B cell (primary cell): Measurements from ENCODE around the gene LEMD3. TPM values are rescaled to one million over a fixed set of nuclear protein-coding genes. Genes with fewer than 3 reads are reported as not detected.

Source experiments
- ATAC-seq: fragments of 200-7000 bp; cut with Tn5 transposase; one replicate; pipeline ENCODE4 v1.10.0; 2021; ENCODE audit warnings: low read depth, mild to moderate bottlenecking, moderate number of reproducible peaks, moderate library complexity
- CTCF ChIA-PET: fragments of 350-600 bp; sonication (Branson Sonifier 250); formaldehyde crosslinking; loops from one replicate; lab custom pipeline; 2021; ENCODE audit warnings: antibody characterized with exemption, inconsistent platforms; lab: Charles Lee
- POLR2A ChIA-PET: fragments of 350-600 bp; sonication (Branson Sonifier 250); formaldehyde crosslinking; loops from one replicate; lab custom pipeline; 2021; ENCODE audit warnings: antibody characterized with exemption; lab: Charles Lee
- DNase-seq: peaks from one replicate; pipeline ENCODE4 v3.0.0; 2013
- H2AFZ ChIP-seq: 2 replicates; pipeline ENCODE4 v1.6.1; 2012; ENCODE audit warnings: mild to moderate bottlenecking, low read depth, low read length; ENCODE audit not compliant: insufficient read depth, poor library complexity, severe bottlenecking
- H3K27ac ChIP-seq, 2 donors: 1 replicate in 1 of 2; 2 replicates in 1 of 2; pipeline ENCODE4 v1.5.1; 2012 to 2013; ENCODE audit warnings: low read length in 2 of 2, mild to moderate bottlenecking in 2 of 2, moderate library complexity in 1 of 2
- H3K27me3 ChIP-seq, 4 experiments: fragments of 200-600 bp in 1 of 4; sonication (generic) in 1 of 4; replicated peaks in 1 of 4; 1 replicate in 2 of 4; 2 replicates in 2 of 4; pipeline versions ENCODE4 v1.6.1 to v1.7.0; 2013 to 2016; ENCODE audit warnings: low read length in 3 of 4, mild to moderate bottlenecking in 2 of 4, mixed read lengths in 1 of 4, moderate library complexity in 1 of 4; ENCODE audit not compliant: insufficient read depth in 4 of 4, control insufficient read depth in 3 of 4; ENCODE audit errors: control extremely low read depth in 1 of 4
- H3K36me3 ChIP-seq, 2 experiments: replicated peaks in 1 of 2; 1 replicate in 1 of 2; 2 replicates in 1 of 2; pipeline versions ENCODE4 v1.6.1 to v1.7.1; 2013; ENCODE audit warnings: low read length in 1 of 2; ENCODE audit not compliant: insufficient read depth in 2 of 2, control insufficient read depth in 1 of 2; ENCODE audit errors: control extremely low read depth in 1 of 2, extremely low read depth in 1 of 2
- H3K4me1 ChIP-seq, 2 donors: fragments of 200-600 bp in 1 of 2; sonication (generic) in 1 of 2; 1 replicate in 1 of 2; 2 replicates in 1 of 2; pipeline versions ENCODE4 v1.5.1 to v1.6.1; 2013 to 2017; ENCODE audit warnings: low read length in 2 of 2; ENCODE audit not compliant: control insufficient read depth in 2 of 2, insufficient read depth in 2 of 2
- H3K4me2 ChIP-seq: replicated peaks from 2 replicates; pipeline ENCODE3; 2012; ENCODE audit warnings: mild to moderate bottlenecking, low read depth, low read length; ENCODE audit not compliant: poor library complexity, severe bottlenecking
- H3K4me3 ChIP-seq, 5 experiments: fragments of 200-600 bp in 1 of 5; sonication (generic) in 1 of 5; 1 replicate in 3 of 5; 2 replicates in 2 of 5; pipeline versions ENCODE4 v1.5.1 to v1.7.0; 2011 to 2016; ENCODE audit warnings: low read length in 4 of 5, mild to moderate bottlenecking in 4 of 5, low read depth in 2 of 5, control low read depth in 1 of 5, moderate library complexity in 1 of 5; ENCODE audit not compliant: insufficient read depth in 1 of 5; ENCODE audit errors: control extremely low read depth in 1 of 5, extremely low read depth in 1 of 5
- H3K79me2 ChIP-seq: fragments of 200-600 bp; sonication (generic); one replicate; pipeline ENCODE4 v1.6.0; 2016; ENCODE audit warnings: low read length; ENCODE audit not compliant: control insufficient read depth, insufficient read depth
- H3K9ac ChIP-seq: fragments of 200-600 bp; sonication (generic); 2 replicates; pipeline ENCODE4 v1.6.1; 2017; ENCODE audit warnings: mild to moderate bottlenecking, low read length, moderate library complexity
- H3K9me3 ChIP-seq, 3 donors: one replicate each; pipeline versions ENCODE4 v1.6.1 to v1.7.1; 2013; ENCODE audit warnings: low read length in 2 of 3; ENCODE audit not compliant: control insufficient read depth in 2 of 3, insufficient read depth in 1 of 3; ENCODE audit errors: control extremely low read depth in 1 of 3
- H4K20me1 ChIP-seq: 2 replicates; pipeline ENCODE4 v1.6.0; 2012; ENCODE audit warnings: mild to moderate bottlenecking, low read length; ENCODE audit not compliant: insufficient read depth, control insufficient read depth, poor library complexity, severe bottlenecking
- H3K27ac Mint-ChIP-seq: one replicate; pipeline ENCODE4 v1.8.0; 2021; ENCODE audit warnings: mixed read lengths
- H3K27me3 Mint-ChIP-seq: one replicate; pipeline ENCODE4 v1.8.0; 2021; ENCODE audit warnings: mixed read lengths
- H3K4me1 Mint-ChIP-seq: one replicate; pipeline ENCODE4 v1.8.0; 2021; ENCODE audit warnings: mixed read lengths
- H3K4me3 Mint-ChIP-seq: one replicate; pipeline ENCODE4 v1.8.0; 2021; ENCODE audit warnings: mixed read lengths
- H3K9me3 Mint-ChIP-seq: one replicate; pipeline ENCODE4 v1.8.0; 2022; ENCODE audit warnings: mixed read lengths; ENCODE audit not compliant: insufficient read depth
- CTCF ChIP-seq: fragments of 200-600 bp; IDR thresholded peaks from one replicate; pipeline ENCODE4 v1.8.0; 2022; ENCODE audit warnings: antibody characterized with exemption, mild to moderate bottlenecking
- EZH2 ChIP-seq: IDR thresholded peaks from 2 replicates; pipeline ENCODE4 v1.6.1; 2012; ENCODE audit warnings: borderline replicate concordance, low read depth, mild to moderate bottlenecking, moderate library complexity, low read length; ENCODE audit not compliant: insufficient read depth, poor library complexity, severe bottlenecking
- WGBS: methylation state at CpG from one replicate; pipeline ENCODE4 v1.1.5; 2013; ENCODE audit warnings: missing lambda C conversion rate; ENCODE audit not compliant: insufficient coverage; 5-methylcytosine and 5-hydroxymethylcytosine counted together
- intact Hi-C: fragments of 100-400 bp; cut with micrococcal nuclease; formaldehyde crosslinking; loops from one replicate; pipeline ENCODE4 v1.10.0; 2022
- polyA plus RNA-seq: library from polyadenylated mRNA; depleted of rRNA; stranded (reverse); fragments of >200 nt; gene quantifications from 2 replicates; pipeline ENCODE4 v1.2.3, GENCODE V29; 2012
- total RNA-seq, 2 donors: library from RNA; stranded (reverse); fragments of 120-200 nt in 1 of 2; gene quantifications; 1 replicate in 1 of 2; 2 replicates in 1 of 2; pipeline versions ENCODE4 v1.2.3 to v1.2.4, GENCODE V29; 2013 to 2022

LEMD3 gene
- total and polyA plus RNA-seq, 2 donors (not counting 1 experiment from before 2014, with no cell fraction given), result 19.4 to 71.8 TPM

DNA sequence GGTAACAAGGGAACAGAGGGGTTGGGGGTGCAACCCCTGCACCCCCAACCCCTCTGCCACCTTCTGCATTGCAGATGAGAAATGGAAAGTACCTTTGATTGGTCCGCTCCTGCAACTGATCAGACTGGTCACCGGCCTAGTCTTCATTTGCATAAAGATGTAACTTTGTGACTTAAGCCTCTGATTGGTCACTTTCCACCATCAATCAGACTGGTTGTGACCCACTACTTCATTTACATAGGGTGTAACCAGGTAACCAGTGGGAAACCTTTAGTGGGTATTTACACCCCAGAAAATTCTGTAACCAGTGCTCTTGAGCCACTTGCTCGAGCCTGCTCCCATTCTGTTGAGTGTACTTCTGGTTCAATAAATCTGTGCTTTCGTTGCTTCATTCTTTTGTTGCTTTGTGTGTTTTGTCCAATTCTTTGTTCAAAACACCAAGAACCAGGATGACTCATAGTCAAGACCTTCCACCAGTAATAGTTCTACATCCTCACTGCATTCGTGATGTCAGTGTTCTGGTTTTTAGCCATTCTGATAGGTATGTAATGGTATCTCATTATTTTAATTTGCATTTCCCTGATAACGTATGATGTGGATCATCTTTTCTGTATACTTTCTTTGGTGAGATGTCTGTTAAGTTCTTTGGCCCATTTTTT is 30.8 kb downstream of the LEMD3 start:
- peaks cover 28 to 31% of the 10 kb centered on the region in 2 donors for H3K4me1 ChIP-seq
- TF ChIP-seq EZH2 (no peak), CTCF (no peak)
- H3K36me3 ChIP-seq, result no peaks in the 10 kb centered on the region
- ChIA-PET POLR2A (no interaction called here), CTCF (no interaction called here)
- no peak overlapping the region for H2AFZ ChIP-seq
- no peaks in the 10 kb centered on the region for H3K27me3 Mint-ChIP-seq
- DNase-seq (no peak), ATAC-seq (no peak)
- intact Hi-C loops, result no loop called here
- H3K27ac ChIP-seq, result no peak overlapping the region
- H3K4me3 Mint-ChIP-seq, result no peak overlapping the region
- H3K4me1 Mint-ChIP-seq, result peaks cover 73% of the 10 kb centered on the region
- H3K9ac ChIP-seq, result no peak overlapping the region
- H3K27ac Mint-ChIP-seq, result peak overlapping the region; percentile 33
- peaks cover 4% of the 10 kb centered on the region for H4K20me1 ChIP-seq
- H3K4me3 ChIP-seq, result no peak overlapping the region
- WGBS, result 100% methylated on average over 2 of the region's 6 CpGs
- peaks cover 11% of the 10 kb centered on the region for H3K9me3 Mint-ChIP-seq
- peaks cover 82% of the 10 kb centered on the region for H3K79me2 ChIP-seq
- no peaks in the 10 kb centered on the region for H3K27me3 ChIP-seq
- H3K9me3 ChIP-seq, result peaks cover 0 to 13% (median 3%) of the 10 kb centered on the region in 3 donors
- H3K4me2 ChIP-seq, result no peak overlapping the region

DNA sequence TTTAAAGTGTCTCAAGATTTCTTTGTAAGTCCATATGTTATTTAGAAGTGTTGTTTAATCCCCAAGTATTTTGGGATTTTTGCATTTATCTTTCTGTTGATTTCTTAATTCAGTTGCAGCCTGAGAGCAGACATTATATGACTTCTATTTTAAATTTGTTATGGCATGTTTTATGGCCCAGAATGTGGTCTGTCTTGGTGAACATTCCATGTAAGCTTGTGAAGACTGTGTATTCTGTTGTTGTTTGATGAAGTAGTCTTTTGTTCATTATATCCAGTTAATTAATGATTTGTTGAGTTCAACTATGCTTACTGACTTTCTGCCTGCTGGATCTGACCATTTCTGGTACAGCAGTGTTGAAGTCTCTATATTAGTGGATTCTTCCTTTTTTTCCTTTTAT is 34.0 kb downstream of the LEMD3 start:
- peaks cover 30 to 45% of the 10 kb centered on the region in 2 donors for H3K4me1 ChIP-seq
- Mint-ChIP-seq H3K27me3 (no peaks in the 10 kb centered on the region), H3K27ac (peak overlapping the region; percentile 16), H3K4me3 (no peak overlapping the region), H3K4me1 (peaks cover 73% of the 10 kb centered on the region), H3K9me3 (no peaks in the 10 kb centered on the region)
- intact Hi-C loops, result no loop called here
- peaks cover 0 to 2% of the 10 kb centered on the region in 2 experiments for H3K36me3 ChIP-seq
- H3K9me3 ChIP-seq, result peaks cover 0 to 1% (median 0%) of the 10 kb centered on the region in 3 donors
- DNase-seq (no peak), ATAC-seq (no peak)
- no peak overlapping the region for H3K4me2 ChIP-seq
- no peak overlapping the region for H2AFZ ChIP-seq
- H3K27me3 ChIP-seq, result no peaks in the 10 kb centered on the region
- no peak overlapping the region for H3K9ac ChIP-seq
- TF ChIP-seq CTCF (no peak), EZH2 (no peak)
- peaks cover 84% of the 10 kb centered on the region for H3K79me2 ChIP-seq
- H3K4me3 ChIP-seq, result no peak overlapping the region
- no peaks in the 10 kb centered on the region for H4K20me1 ChIP-seq
- ChIA-PET POLR2A (no interaction called here), CTCF (interaction anchor here (1.4 kb wide), 2 partner anchors 8 to 34 kb away, joined by 3 to 8 read pairs; partner anchors contain the start of gene LEMD3)
- no peak overlapping the region for H3K27ac ChIP-seq
